PFSK-1 (cell line): ENCODE results near the gene C12orf57.

Source experiments
- FOXP2 ChIP-seq: optimal IDR thresholded peaks from 2 replicates; pipeline ENCODE3; 2011; ENCODE audit warnings: borderline replicate concordance, control low read depth, inconsistent platforms; ENCODE audit not compliant: insufficient read depth; ENCODE audit errors: extremely low read length, extremely low read depth
- POLR2AphosphoS5 ChIP-seq: IDR thresholded peaks from 2 replicates; pipeline ENCODE4 v1.6.1; 2012; ENCODE audit warnings: low read depth, mild to moderate bottlenecking, control low read depth, low read length, moderate library complexity
- REST ChIP-seq, 2 experiments: IDR thresholded peaks; 2 replicates each; pipeline versions ENCODE4 v1.6.1 to v1.8.0; 2011 to 2012; ENCODE audit warnings: low read depth in 2 of 2, low read length in 2 of 2, control low read depth in 1 of 2, inconsistent platforms in 1 of 2, mild to moderate bottlenecking in 1 of 2, moderate library complexity in 1 of 2; ENCODE audit not compliant: insufficient read depth in 1 of 2
- SIN3A ChIP-seq: IDR thresholded peaks from 2 replicates; pipeline ENCODE4 v1.6.1; 2012; ENCODE audit warnings: mild to moderate bottlenecking, low read length, moderate library complexity, borderline replicate concordance; ENCODE audit not compliant: insufficient read depth
- TAF1 ChIP-seq: IDR thresholded peaks from 2 replicates; pipeline ENCODE4 v1.6.1; 2012; ENCODE audit warnings: low read length, control low read depth, borderline replicate concordance; ENCODE audit not compliant: insufficient read depth

C12orf57 gene

GRCh38 chr12:6966351-6966750, 22.5 kb downstream of the C12orf57 start:
- TF ChIP-seq POLR2AphosphoS5, result no peak
- no peak for TF ChIP-seq FOXP2
- no peak for TF ChIP-seq REST (IDR thresholded peaks at IDR 0.05; ENCODE audit: insufficient read depth in 1 of 2, low read depth in 2 of 2, low read length in 2 of 2)
- TF ChIP-seq TAF1, result no peak
- TF ChIP-seq SIN3A, result no peak

GRCh38 chr12:6967651-6968100, 23.9 kb downstream of the C12orf57 start:
- TF ChIP-seq TAF1 (no peak), SIN3A (no peak), REST (IDR thresholded peaks at IDR 0.05; ENCODE audit: insufficient read depth in 1 of 2, low read depth in 2 of 2, low read length in 2 of 2) (no peak), FOXP2 (no peak), POLR2AphosphoS5 (no peak)

- TF ChIP-seq FOXP2 (no peak), POLR2AphosphoS5 (no peak), REST (IDR thresholded peaks at IDR 0.05; ENCODE audit: insufficient read depth in 1 of 2, low read depth in 2 of 2, low read length in 2 of 2) (no peak), SIN3A (no peak), TAF1 (no peak)
These were observed 24.6 kb downstream of the C12orf57 start for GRCh38 chr12:6968426-6968825.

- TF ChIP-seq REST (IDR thresholded peaks at IDR 0.05; ENCODE audit: insufficient read depth in 1 of 2, low read depth in 2 of 2, low read length in 2 of 2) (no peak), SIN3A (no peak), TAF1 (no peak), POLR2AphosphoS5 (no peak), FOXP2 (no peak)
These were observed 26.3 kb downstream of the C12orf57 start for GRCh38 chr12:6970096-6970527.

GRCh38 chr12:6974180-6974579, 30.4 kb downstream of the C12orf57 start:
- no peak for TF ChIP-seq POLR2AphosphoS5
- no peak for TF ChIP-seq FOXP2
- TF ChIP-seq SIN3A, result no peak
